H9 (cell line): ENCODE measurements around the gene MFSD2B. TPM values are rescaled to one million over a fixed set of nuclear protein-coding genes. Genes with fewer than 3 reads are reported as not detected.

Source experiments
- DNase-seq: peaks from one replicate; pipeline ENCODE4 v3.0.0-alpha.2; 2017
- H2AFZ ChIP-seq: one replicate; pipeline ENCODE4 v1.6.1; 2013; ENCODE audit warnings: mild to moderate bottlenecking, low read length, control low read depth, moderate library complexity
- H2AK5ac ChIP-seq: 2 replicates; pipeline ENCODE4 v1.6.1; 2013; ENCODE audit warnings: low read length, control low read depth, mixed read lengths; ENCODE audit not compliant: insufficient read length
- H2BK120ac ChIP-seq: one replicate; pipeline ENCODE4 v1.6.1; 2013; ENCODE audit warnings: low read depth, mild to moderate bottlenecking, low read length, control low read depth, inconsistent platforms; ENCODE audit not compliant: poor library complexity, severe bottlenecking
- H2BK12ac ChIP-seq: 2 replicates; pipeline ENCODE4 v1.6.1; 2013; ENCODE audit warnings: low read length, control low read depth, mixed read lengths, low read depth; ENCODE audit not compliant: insufficient read length
- H2BK15ac ChIP-seq: 2 replicates; pipeline ENCODE4 v1.6.1; 2013; ENCODE audit warnings: low read depth, low read length, control low read depth
- H2BK20ac ChIP-seq: one replicate; pipeline ENCODE4 v1.6.1; 2013; ENCODE audit warnings: low read depth, mild to moderate bottlenecking, low read length, control low read depth, inconsistent platforms; ENCODE audit not compliant: poor library complexity, severe bottlenecking
- H2BK5ac ChIP-seq: 2 replicates; pipeline ENCODE4 v1.6.1; 2013; ENCODE audit warnings: low read length, control low read depth, mixed read lengths; ENCODE audit not compliant: insufficient read length
- H3K14ac ChIP-seq: 2 replicates; pipeline ENCODE4 v1.6.1; 2013; ENCODE audit warnings: low read length, control low read depth; ENCODE audit not compliant: insufficient read depth
- H3K18ac ChIP-seq: 2 replicates; pipeline ENCODE4 v1.6.1; 2013; ENCODE audit warnings: low read depth, mild to moderate bottlenecking, mixed read lengths, low read length, control low read depth; ENCODE audit not compliant: insufficient read length
- H3K23ac ChIP-seq: 2 replicates; pipeline ENCODE4 v1.6.1; 2013; ENCODE audit warnings: low read length, control low read depth, mixed read lengths, low read depth; ENCODE audit not compliant: insufficient read length
- H3K23me2 ChIP-seq: 2 replicates; pipeline ENCODE4 v1.6.1; 2013; ENCODE audit warnings: low read depth, mild to moderate bottlenecking, mixed read lengths, low read length, control low read depth; ENCODE audit not compliant: insufficient read length, poor library complexity, severe bottlenecking
- H3K27ac ChIP-seq: 2 replicates; pipeline ENCODE4 v1.5.1; 2013; ENCODE audit warnings: low read length, control low read depth, mixed read lengths, low read depth; ENCODE audit not compliant: insufficient read length
- H3K27me3 ChIP-seq: 2 replicates; pipeline ENCODE4 v1.6.1; 2013; ENCODE audit warnings: low read length, control low read depth, inconsistent platforms; ENCODE audit not compliant: insufficient read depth
- H3K4ac ChIP-seq: 2 replicates; pipeline ENCODE4 v1.6.1; 2013; ENCODE audit warnings: low read depth, mild to moderate bottlenecking, control low read depth, inconsistent platforms, low read length, moderate library complexity
- H3K4me1 ChIP-seq: 2 replicates; pipeline ENCODE4 v1.6.1; 2013; ENCODE audit warnings: low read length, control low read depth, inconsistent platforms; ENCODE audit not compliant: insufficient read depth
- H3K4me2 ChIP-seq: 2 replicates; pipeline ENCODE4 v1.6.1; 2013; ENCODE audit warnings: low read length, control low read depth, mixed read lengths; ENCODE audit not compliant: insufficient read length, insufficient read depth
- H3K56ac ChIP-seq: 2 replicates; pipeline ENCODE4 v1.6.1; 2013; ENCODE audit warnings: low read depth, mild to moderate bottlenecking, mixed read lengths, low read length, control low read depth; ENCODE audit not compliant: insufficient read length
- H3K79me1 ChIP-seq: 2 replicates; pipeline ENCODE4 v1.6.1; 2013; ENCODE audit warnings: low read depth, mild to moderate bottlenecking, moderate library complexity, low read length, control low read depth, inconsistent platforms; ENCODE audit not compliant: insufficient read depth, poor library complexity, severe bottlenecking
- H3K79me2 ChIP-seq: 2 replicates; pipeline ENCODE4 v1.6.1; 2013; ENCODE audit warnings: low read length, control low read depth, inconsistent platforms; ENCODE audit not compliant: insufficient read depth
- H3K9ac ChIP-seq: 2 replicates; pipeline ENCODE4 v1.6.1; 2013; ENCODE audit warnings: low read length, control low read depth, mixed read lengths; ENCODE audit not compliant: insufficient read length; ENCODE audit errors: extremely low read depth
- H3K9me3 ChIP-seq: one replicate; pipeline ENCODE4 v1.6.1; 2013; ENCODE audit warnings: low read depth, low read length, inconsistent platforms; ENCODE audit not compliant: control insufficient read depth
- H3T11ph ChIP-seq: one replicate; pipeline ENCODE4 v1.6.1; 2013; ENCODE audit warnings: mild to moderate bottlenecking, low read length, control low read depth, inconsistent platforms
- H4K20me1 ChIP-seq: one replicate; pipeline ENCODE4 v1.6.1; 2013; ENCODE audit not compliant: control insufficient read depth, insufficient read length, insufficient read depth
- H4K5ac ChIP-seq: 2 replicates; pipeline ENCODE4 v1.6.1; 2013; ENCODE audit warnings: low read depth, mild to moderate bottlenecking, mixed read lengths, low read length, control low read depth; ENCODE audit not compliant: insufficient read length
- H4K8ac ChIP-seq: replicated peaks from 2 replicates; pipeline ENCODE4 v1.6.1; 2013; ENCODE audit warnings: low read length, control low read depth, mixed read lengths, low read depth; ENCODE audit not compliant: insufficient read length
- H4K91ac ChIP-seq: 2 replicates; pipeline ENCODE4 v1.6.1; 2013; ENCODE audit warnings: low read depth, mild to moderate bottlenecking, moderate library complexity, mixed read lengths, low read length, control low read depth; ENCODE audit not compliant: insufficient read length
- H3K27ac Mint-ChIP-seq, 3 experiments: 2 replicates in 2 of 3; 3 replicates in 1 of 3; pipeline ENCODE4 v1.8.0; 2020 to 2021; ENCODE audit warnings: mixed read lengths in 3 of 3, mild to moderate bottlenecking in 1 of 3, moderate library complexity in 1 of 3
- H3K27me3 Mint-ChIP-seq: 2 replicates; pipeline ENCODE4 v1.8.0; 2021; ENCODE audit warnings: low read depth, mild to moderate bottlenecking, moderate library complexity, mixed read lengths
- H3K36me3 Mint-ChIP-seq, 3 experiments: 2 replicates in 2 of 3; 3 replicates in 1 of 3; pipeline ENCODE4 v1.8.0; 2020 to 2021; ENCODE audit warnings: low read depth in 3 of 3, mixed read lengths in 3 of 3; ENCODE audit not compliant: insufficient read depth in 1 of 3
- H3K4me1 Mint-ChIP-seq, 2 experiments: 2 replicates each; pipeline ENCODE4 v1.8.0; 2020; ENCODE audit warnings: mixed read lengths in 2 of 2
- H3K4me3 Mint-ChIP-seq, 2 experiments: 2 replicates in 1 of 2; 3 replicates in 1 of 2; pipeline ENCODE4 v1.8.0; 2020 to 2021; ENCODE audit warnings: mild to moderate bottlenecking in 2 of 2, mixed read lengths in 2 of 2, moderate library complexity in 1 of 2
- H3K9me3 Mint-ChIP-seq, 2 experiments: 2 replicates in 1 of 2; 3 replicates in 1 of 2; pipeline ENCODE4 v1.8.0; 2020; ENCODE audit warnings: mild to moderate bottlenecking in 2 of 2, mixed read lengths in 2 of 2, moderate library complexity in 1 of 2
- WGBS: extraction: QIAGEN DNeasy Blood & Tissue Kit; methylation state at CpG from one replicate; pipeline ENCODE4 v1.1.7; 2013; ENCODE audit warnings: missing lambda C conversion rate, low lambda C conversion rate, mixed read lengths; ENCODE audit not compliant: insufficient read length; ENCODE audit errors: extremely low coverage; 5-methylcytosine and 5-hydroxymethylcytosine counted together
- total RNA-seq: library from RNA; stranded (reverse); gene quantifications from 2 replicates; pipeline ENCODE4 v1.2.1, GENCODE V29; 2021
- TF ChIP-seq, protein P1 (sequence below): fragments of 200-600 bp; sonication (generic); conservative IDR thresholded peaks from 3 replicates; pipeline ENCODE4 v1.8.0; 2021; ENCODE audit warnings: antibody characterized with exemption, mild to moderate bottlenecking

The MFSD2B gene
- total RNA-seq, 1 experiment from 2014 or later, result 1.3 TPM

DNA sequence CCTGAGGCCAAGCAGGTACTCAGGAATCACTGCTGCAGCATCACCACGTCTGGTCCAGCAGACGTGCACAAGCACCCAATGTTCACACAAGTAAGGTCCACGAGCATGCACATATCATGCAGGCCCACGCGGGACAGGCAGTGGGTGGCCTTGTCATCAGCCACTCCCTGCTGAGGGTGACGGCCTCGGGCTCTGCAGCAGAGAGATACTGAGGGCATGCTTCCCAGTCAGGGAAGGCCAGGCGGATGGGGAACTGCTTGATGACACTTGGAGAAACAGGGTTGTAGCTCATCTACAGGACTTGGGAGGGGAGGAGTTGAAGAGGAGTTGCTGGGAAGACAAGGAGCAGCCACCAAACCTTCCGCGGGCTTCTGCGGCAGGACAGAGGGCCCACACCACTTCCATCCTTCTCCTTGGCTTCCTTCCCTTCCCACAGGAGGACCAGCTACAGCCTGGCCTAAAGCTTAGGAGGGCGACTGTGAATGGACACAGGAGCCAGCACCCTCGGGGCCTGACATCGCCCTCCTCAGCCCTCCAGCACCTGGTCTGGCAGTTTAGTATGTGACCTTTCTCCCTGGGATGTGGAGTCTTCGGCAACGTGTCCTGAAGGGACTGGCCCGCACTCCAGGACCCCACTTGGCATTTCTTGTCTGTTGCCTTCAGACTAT is 15.2 kb downstream of the MFSD2B start:
- no peaks in the 10 kb centered on the region for H4K20me1 ChIP-seq
- no CpG with 5 or more reads among the region's 17 CpGs for WGBS
- H2BK12ac ChIP-seq, result no peak overlapping the region
- H3K9me3 Mint-ChIP-seq, result 0 out of 5 replicates have a peak, but pooled peaks cover 0 to 3% of the 10 kb centered on the region in 2 experiments
- H3K4me1 Mint-ChIP-seq, result peaks cover 45 to 47% of the 10 kb centered on the region in 2 experiments
- no peaks in the 10 kb centered on the region for H3K27me3 Mint-ChIP-seq
- H3K4ac ChIP-seq, result peak overlapping the region; percentile 3; the same call in 1 of the 2 replicates
- no peak overlapping the region for H3K9ac ChIP-seq
- H3T11ph ChIP-seq, result no peak overlapping the region
- H2BK15ac ChIP-seq, result no peak overlapping the region
- TF ChIP-seq, protein P1, sequence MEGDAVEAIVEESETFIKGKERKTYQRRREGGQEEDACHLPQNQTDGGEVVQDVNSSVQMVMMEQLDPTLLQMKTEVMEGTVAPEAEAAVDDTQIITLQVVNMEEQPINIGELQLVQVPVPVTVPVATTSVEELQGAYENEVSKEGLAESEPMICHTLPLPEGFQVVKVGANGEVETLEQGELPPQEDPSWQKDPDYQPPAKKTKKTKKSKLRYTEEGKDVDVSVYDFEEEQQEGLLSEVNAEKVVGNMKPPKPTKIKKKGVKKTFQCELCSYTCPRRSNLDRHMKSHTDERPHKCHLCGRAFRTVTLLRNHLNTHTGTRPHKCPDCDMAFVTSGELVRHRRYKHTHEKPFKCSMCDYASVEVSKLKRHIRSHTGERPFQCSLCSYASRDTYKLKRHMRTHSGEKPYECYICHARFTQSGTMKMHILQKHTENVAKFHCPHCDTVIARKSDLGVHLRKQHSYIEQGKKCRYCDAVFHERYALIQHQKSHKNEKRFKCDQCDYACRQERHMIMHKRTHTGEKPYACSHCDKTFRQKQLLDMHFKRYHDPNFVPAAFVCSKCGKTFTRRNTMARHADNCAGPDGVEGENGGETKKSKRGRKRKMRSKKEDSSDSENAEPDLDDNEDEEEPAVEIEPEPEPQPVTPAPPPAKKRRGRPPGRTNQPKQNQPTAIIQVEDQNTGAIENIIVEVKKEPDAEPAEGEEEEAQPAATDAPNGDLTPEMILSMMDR, result no peak
- peak overlapping the region; percentile 31 for H4K91ac ChIP-seq
- no peak overlapping the region for H2BK20ac ChIP-seq
- no peak overlapping the region for H3K23ac ChIP-seq
- peak overlapping the region; percentile 67 for H3K18ac ChIP-seq
- H3K4me2 ChIP-seq, result no peak overlapping the region
- no peaks in the 10 kb centered on the region for H3K9me3 ChIP-seq
- DNase-seq, result peak; percentile 24
- H3K23me2 ChIP-seq, result no peaks in the 10 kb centered on the region
- no peak overlapping the region for H3K56ac ChIP-seq
- H3K79me2 ChIP-seq, result no peaks in the 10 kb centered on the region; the same call in 1 of the 2 replicates
- H2BK5ac ChIP-seq, result peak overlapping the region; percentile 48
- peak overlapping the region; percentile 26 for H3K14ac ChIP-seq
- peak overlapping the region; percentile 22 for H2AK5ac ChIP-seq
- H3K4me1 ChIP-seq, result peaks cover 15% of the 10 kb centered on the region; the same call in 1 of the 2 replicates
- peak overlapping the region; percentile 97 to 99 (median 97) for H3K27ac Mint-ChIP-seq
- H3K79me1 ChIP-seq, result no peaks in the 10 kb centered on the region
- H2AFZ ChIP-seq, result no peak overlapping the region
- H3K27ac ChIP-seq, result peak overlapping the region; percentile 61
- no peak overlapping the region for H4K5ac ChIP-seq
- H3K27me3 ChIP-seq, result no peaks in the 10 kb centered on the region
- H3K36me3 Mint-ChIP-seq, result peaks cover 38 to 56% (median 48%) of the 10 kb centered on the region in 3 experiments
- H3K4me3 Mint-ChIP-seq, result peak overlapping the region; percentile 24 to 67
- no peak overlapping the region for H4K8ac ChIP-seq
- H2BK120ac ChIP-seq, result no peak overlapping the region
